Adipose tissue (tissue), 3 donors: ENCODE data around the gene HS1BP3. TPM values are rescaled to one million over a fixed set of nuclear protein-coding genes. Genes with fewer than 3 reads are reported as not detected.
A peak's percentile ranks its signal among the peaks of the same experiment; 100 is the strongest.

Experiments used
- H3K27ac ChIP-seq: one replicate; pipeline ENCODE4 v1.5.1; 2013; ENCODE audit warnings: low read depth, low read length
- WGBS, 3 donors: extraction: QIAGEN DNeasy Blood & Tissue Kit; methylation state at CpG; one replicate each; pipeline ENCODE4 v1.1.7; 2013; 5-methylcytosine and 5-hydroxymethylcytosine counted together
- polyA plus RNA-seq, 3 donors: library from polyadenylated mRNA; stranded (reverse); fragments of 200-250 nt; gene quantifications; one replicate each; pipeline ENCODE4 v1.2.3, GENCODE V29; 2013
- donor health status: healthy with polysubstance abuse.
- donor health status: Bipolar disorder and iron deficiency.
- donor health status: healthy.

The HS1BP3 gene
- polyA plus RNA-seq, 3 donors, result 11.9 to 25.1 (median 14.8) TPM

DNA sequence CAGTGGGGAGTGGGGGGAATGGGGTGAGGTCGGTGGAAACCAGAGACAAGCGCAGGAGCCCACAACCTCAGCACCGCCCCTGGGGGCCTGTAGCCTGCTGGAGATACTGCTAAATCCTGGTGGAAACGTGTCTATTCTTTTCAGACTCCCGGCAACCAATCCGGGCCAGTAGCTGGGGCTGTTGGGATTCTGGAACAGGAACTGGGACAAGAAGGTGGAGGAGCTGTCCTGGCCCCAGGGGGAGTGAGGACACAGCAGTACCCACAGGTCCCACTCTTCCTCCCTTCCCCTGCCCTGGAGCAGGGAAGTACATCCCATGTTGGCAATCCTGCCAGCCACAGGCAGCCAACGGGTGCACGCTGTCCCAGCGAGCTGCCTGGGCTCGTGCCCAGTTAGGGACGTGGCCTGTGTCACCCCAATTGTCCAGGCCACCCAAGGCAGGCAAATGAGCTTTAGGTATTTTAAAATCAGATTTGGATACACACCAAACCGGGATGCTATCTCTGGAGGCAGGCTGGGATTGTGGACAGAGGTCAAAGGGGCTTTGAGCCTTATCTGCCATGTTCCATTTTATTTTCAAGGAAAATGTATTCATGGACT, 51.8 kb downstream of the HS1BP3 start:
- H3K27ac ChIP-seq, result no peak overlapping the region
- WGBS, 3 donors, result 50 to 69% (median 67%) methylated on average over 12 of the region's 12 CpGs

DNA sequence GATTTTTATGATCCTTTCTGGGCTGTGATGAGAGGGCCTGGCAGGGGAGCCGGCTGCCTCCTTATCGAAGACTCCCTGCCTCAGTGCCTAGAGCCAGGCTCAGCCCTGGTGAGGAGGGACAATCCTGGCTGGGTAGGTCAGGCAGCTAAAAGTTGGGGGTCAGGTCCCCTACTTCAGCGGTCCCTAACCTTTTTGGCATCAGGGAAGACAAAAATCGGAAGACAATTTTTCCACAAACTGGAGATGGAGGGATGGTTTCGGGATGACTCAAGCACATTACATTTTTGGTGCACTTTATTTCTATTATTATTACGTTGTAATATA, 53.1 kb downstream of the HS1BP3 start:
- 73 to 91% (median 87%) methylated on average over 6 of the region's 6 CpGs for WGBS, 3 donors
- no peak overlapping the region for H3K27ac ChIP-seq

DNA sequence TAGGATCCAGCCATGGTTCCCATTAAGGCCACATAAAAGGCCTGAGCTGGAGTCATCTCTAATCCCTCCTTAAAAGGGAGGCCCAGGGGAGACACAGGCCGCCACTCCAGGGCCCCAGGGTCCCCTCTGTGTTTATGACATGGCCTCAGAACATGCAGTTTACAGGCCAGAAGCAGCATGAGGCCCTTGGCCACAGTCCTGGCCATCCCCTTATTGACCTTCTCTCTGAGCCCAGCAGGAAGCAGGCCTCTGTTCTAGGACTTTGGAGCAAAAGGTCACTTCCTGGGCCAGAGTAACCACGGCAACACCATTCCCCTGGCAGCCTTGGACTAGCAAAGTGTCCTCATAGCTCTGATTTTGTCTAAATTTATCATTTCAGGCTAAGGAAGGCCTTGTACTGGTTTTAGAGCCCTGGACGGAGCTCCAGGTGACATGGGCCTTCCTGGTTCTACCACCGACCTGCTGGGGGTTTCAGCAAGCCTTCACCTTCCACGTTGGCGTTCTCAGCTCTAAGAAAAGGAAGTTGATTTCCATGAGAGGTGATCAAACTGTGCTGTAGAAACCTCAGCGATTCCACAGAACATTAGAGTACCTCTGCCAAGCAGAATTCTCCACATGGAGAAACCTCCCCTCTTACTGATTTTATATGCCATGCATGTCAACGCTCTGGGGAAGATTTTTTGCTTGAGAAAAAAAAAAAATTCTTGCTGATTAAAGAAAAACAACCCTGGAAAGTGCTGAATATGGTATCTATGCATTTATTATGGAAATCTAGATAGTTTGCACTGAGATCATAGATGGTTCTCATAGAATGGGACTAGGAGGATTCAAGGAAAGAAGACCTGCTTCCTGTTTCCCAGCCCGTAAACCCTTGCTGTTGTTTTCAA, 53.7 kb downstream of the HS1BP3 start:
- H3K27ac ChIP-seq, result peak overlapping the region; percentile 19
- 38 to 64% (median 50%) methylated on average over 9 of the region's 9 CpGs for WGBS, 3 donors

DNA sequence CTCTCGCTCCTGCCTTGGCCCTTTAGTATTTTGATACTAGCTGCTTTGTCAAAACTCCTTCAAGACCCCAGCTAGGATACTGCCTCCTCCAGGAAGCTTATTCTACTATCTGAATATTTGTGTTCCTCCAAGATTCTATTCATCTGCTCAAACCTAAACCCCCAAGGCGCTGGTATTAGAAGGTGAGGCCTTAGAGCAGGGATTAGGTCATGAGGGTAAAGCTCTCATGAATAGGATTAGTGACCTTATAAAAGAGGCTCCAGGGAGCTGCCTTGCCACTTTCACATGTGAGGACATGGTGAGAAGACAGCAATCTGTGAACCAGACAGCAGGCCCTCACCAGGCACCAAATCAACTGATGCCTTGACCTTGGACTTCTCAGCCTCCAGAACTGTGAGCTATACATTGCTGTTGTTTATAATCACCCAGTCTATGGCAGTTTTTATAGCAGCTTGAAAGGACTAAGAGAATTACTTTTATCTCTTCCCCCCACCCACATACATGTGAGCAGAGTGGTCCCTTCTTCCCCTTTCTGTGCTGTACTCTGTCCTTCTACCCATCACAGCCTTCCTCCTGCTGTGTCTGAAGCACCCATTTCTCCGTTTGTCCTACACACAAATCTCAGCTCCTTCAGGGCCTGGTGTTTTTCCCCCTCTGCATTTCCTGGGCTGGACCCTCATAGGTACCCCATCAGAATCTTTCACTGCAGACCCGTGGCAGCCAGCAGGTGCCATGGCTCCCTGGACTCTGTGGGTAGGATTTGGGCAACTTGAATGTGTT, 54.5 kb downstream of the HS1BP3 start:
- WGBS, 3 donors, result 79 to 91% (median 86%) methylated on average over 4 of the region's 4 CpGs
- H3K27ac ChIP-seq, result peak overlapping the region; percentile 19

DNA sequence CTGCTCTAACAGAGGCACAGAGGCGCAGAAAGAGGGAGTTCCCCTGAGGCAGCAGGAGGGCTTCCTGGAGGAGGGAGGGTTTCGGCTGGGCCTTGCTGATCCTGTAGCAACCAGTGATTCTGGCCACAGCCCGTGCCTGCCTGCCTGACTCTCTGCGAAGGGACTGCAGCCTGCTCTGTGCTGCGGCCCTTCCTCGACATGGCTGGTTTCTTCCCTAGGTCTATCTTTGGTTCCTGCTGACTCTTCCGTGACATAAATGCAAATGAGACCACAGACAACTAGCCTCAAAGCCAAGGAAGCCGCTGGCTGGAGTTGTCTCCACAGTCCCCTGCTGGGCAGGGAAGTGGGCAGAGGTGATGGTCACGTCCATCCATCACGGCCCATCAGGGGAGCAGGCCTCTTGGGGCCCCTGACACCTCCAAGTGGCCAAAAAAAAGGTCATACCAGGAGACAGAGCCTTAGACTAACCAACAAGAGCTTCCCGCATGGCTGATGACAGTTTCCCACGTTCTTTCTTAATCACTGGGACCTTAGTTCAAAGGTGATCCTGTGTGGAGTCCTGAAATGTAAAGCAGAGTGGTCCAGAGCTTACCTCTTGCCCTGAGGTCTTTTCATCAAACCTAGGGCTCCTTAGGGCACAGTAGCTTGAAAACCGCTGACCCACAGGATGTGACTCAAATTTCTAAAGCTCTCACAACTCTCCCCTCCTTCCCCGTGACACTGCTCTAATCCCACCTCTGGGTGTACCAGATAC, 55.3 kb downstream of the HS1BP3 start:
- WGBS, 3 donors, result 62 to 84% (median 63%) methylated on average over 13 to 14 of the region's 14 CpGs
- peak overlapping the region; percentile 19 for H3K27ac ChIP-seq

DNA sequence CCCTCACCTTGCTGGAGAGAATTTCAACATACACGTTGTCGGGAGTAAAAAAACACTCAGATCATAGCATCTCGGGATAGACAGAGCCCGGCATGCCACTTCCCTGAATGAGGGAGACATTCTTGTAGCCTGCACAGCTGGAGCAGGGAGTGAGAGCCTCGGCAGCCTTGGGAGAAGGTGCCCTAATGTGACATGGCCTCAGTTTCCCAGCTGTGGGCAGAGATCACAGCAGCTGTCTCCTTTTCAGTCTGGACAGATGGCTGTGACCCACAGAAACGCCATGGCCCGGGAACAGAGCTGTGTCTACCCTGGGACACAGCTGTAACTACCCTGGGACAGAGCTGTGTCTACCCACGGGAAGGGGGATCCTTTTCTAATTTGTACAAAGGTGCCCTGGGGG, 55.9 kb downstream of the HS1BP3 start:
- 82 to 89% (median 85%) methylated on average over 8 of the region's 8 CpGs for WGBS, 3 donors
- no peak overlapping the region for H3K27ac ChIP-seq

DNA sequence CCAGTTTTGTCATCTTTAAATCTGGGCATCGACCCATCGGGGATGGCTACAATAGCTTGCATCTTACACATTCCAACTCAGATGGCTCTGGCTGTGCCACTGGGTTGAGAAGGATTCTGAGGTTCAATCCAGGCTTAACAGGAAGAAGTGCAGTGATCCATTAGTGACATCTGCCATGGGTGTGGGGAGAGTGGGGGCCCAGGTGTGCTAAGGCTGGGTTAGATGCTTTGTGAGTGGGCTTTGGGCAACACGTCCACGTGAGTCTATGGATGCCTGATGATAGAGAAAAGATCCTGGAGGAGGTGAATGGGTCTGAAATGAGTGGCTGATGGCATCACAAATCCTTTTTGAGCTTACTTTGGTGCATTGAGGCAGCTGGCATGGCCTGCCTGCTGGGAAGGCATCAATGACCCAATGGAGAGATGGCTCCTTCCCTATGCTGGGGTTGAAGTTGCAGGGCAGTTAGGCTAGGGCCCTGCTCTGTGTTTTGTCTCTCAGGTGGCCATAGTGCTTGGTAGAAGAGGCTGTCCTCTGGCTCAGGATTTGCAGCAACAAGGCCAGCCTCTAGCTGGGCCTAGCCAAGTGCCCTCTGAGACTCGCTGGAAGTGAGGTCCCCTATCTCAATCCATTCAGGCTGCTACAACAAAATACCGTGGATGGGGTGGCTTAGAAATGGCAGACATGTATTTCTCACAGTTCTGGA, 56.7 kb downstream of the HS1BP3 start:
- WGBS, 3 donors, result 79 to 95% (median 81%) methylated on average over 6 of the region's 6 CpGs
- H3K27ac ChIP-seq, result no peak overlapping the region

DNA sequence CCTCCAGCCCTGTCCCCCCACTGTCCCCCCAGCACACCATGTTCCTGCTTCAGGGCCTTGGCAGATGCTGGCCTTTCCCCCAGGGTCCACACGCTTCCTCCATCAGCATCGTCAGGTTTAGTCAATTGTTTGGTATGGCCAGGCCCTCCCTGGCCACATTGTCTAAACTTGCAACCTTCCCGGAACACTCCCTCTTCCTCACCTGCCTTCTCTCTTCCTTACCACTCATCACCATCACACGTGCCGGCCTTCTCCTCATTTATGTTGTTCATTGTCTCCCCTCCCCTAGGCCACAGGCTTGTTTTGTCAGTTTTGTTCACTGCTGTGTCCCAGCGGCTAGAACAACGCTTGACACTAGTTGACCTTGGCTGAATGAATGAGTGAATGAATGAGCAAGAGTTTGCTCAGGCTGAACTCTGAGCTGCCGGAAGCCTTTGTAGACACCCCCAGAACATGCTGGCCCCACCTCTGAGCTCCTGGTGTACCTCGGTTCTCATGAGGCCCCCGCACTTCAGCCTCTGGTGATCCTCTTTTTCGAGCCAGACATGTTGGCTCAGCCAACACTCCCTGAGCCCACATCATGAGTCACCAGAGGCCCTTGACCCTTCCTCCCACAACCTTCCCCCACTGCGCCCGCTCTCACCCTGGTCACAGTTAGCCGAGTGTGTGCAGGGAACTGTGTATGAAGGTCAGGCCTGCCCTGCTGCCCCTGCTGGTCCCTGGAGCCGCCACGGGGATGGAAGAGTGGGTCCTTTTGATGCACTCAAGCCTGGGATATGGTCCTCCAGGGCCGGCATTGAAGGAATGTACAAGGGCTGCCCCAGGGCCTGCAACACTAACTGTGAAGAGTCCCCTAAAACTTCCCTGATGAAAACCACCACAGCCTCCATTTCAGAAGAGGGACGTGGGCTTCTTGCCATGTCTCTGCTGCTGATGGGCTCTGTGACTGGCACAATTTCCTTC, 57.5 kb downstream of the HS1BP3 start:
- H3K27ac ChIP-seq, result peak overlapping the region; percentile 51
- WGBS, 3 donors, result 60 to 84% (median 65%) methylated on average over 17 to 18 of the region's 18 CpGs

DNA sequence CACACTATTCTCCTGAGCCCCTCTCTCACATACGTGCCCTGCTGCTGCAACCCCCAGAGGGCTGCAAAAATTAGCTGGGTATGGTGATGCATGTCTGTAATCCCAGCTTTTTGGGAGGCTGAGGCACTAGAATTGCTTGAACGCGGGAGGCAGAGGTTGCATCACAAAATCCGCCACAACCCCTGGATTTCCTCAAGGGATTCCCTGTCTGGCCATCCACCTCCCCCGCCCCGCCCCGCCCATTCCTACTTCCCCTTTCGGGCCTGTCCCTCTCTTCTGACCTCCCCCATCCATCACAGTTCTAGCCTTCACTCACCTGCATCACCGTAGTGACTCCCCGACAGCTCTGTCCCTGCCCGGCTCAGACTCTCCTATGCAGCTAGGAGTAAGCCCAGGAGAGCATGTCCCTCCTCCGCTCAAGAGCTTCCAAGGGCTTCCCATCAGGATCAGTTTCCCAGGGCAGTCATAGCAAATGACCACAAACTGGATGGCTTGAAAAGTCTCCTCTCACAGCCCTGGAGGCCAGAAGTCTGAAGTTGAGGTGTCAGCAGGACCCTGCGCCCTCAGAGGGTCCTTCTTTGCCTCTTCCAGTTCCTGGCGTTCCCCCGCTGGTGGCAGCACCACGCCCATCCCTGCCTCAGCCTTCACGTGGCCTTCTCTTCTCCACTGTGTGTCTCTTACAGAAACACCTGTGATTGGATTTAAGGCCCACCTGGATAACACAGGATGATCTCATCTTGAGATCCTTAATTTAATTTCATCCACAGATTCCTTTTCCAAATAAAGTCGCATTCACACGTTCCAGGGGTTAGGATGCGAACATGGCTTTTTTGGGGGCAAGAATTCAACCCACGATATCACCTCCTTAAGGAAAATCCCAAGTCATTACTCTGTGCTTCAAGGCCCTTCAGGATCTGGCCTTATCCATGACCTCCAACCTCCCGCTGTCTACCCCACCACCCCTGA, 58.5 kb downstream of the HS1BP3 start:
- WGBS, 3 donors, result 83 to 88% (median 86%) methylated on average over 22 of the region's 22 CpGs
- H3K27ac ChIP-seq, result no peak overlapping the region

DNA sequence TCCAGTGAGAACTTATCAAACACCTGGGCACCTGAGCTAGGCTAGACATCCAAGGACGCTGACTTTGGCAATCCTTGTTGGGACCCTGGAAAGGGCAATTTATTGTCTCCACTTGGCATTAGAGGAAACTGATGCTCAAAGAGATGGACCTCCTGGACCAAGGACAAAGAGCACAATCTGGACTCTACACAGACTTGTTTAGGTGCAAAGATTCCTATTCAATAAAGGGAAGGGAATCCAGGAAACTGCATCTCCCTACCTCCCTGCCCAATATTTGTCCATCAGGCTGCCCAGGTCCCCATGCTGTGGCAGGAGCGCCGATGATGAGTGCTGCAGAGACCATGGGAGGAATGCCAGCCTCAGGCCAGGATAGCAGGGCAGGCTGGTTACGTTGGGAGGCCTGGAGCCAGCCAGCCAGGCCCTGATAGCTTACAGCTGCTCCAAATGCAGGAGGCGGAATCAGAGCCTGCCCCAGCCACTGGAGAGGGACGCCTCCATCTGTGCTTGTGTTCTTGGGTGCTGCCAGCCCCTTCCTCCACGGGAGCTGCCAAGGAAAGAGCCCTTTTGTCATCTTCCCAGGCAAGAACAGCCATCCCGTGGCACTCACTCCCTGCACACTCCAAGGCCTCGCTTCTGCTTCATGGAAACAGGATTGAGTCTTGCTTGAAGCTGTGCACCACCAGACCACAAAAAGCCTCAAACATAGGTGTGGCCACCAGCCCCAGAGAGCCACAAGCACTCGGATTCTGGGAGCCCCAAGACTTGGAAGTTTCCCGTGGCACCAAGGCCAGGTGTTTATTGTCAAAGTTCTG, 60.0 kb downstream of the HS1BP3 start:
- WGBS, 3 donors, result 79 to 84% (median 83%) methylated on average over 11 of the region's 11 CpGs
- no peak overlapping the region for H3K27ac ChIP-seq

DNA sequence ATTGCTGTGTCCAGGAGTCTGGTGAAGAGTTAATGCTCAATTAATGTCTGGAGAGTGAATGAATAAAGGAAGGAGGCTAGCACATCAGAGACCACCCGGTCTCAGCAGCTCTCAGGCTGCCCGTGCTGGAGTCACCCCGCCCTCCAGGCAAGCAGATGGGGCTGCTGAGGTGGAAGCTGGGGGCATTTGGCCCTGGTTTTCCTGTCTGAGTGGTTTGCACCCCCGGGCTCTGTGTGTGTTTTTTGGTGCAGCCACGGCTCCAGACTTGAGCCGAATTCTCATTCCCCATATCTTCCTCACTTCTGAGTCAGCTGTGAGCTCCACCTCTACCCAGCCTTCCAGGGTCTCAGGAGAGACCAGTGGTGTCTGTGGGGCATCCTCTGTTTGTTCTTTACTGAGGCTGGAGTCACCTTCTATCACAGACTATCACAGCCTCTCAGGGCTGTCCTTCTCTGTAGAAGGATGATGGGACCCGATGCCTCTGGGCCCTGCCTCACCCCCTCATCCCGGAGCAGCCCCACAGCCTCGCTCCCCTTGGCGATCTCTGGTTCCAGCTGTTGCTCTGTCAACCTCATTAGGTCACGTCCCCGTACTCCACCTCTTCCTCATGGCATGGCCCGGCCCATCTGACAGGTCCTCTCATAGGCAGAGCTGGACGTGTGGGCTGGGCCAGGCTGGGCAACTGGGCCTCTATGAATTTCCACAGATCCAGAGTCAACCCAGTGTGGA, 60.8 kb downstream of the HS1BP3 start:
- 79 to 83% (median 82%) methylated on average over 14 of the region's 14 CpGs for WGBS, 3 donors
- no peak overlapping the region for H3K27ac ChIP-seq

DNA sequence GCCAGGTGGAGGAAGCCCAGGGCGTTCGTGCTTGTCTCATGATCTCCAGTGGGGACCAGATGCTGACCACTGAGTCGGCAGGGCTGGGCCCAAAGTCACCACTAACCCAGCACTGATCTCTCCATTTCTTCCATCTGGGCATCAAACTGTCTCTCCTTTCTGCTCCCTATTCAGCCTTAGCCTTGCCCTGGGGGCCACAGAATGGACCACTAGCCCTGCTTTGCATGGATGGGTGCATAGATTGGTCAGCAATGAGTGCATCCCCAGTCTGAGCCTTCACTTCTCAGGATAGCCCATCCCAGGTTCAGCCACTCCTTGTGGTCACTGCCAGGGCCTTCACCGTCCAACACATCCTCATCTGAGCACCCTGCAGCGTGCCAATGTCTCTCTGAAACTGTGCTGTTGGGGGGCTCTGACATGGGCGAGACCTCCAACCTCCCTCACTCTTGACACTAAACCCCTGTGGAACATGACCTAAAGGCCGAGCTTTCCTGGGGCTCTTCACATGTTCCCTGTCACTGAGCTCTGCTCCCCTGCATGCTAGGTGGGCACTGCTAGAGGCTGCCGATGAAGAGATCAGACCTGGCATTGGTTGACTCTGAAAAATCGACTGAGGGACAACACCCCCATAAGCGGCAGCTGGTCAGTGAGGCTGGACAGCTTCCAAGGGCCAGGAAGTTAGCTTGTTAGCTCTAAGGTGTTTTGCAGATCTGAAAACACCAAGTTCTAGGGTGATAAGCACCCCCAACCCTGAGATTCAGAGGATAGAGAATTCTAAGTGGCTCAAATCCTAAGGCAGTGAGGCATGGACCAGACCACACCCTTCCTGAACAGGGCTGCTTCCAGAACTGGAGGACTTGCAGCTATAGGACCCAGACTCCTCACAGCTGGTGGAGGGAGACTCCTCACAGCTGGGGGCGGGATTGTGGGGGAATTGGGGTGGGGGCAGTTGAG, 61.7 kb downstream of the HS1BP3 start:
- WGBS, 3 donors, result 75 to 84% (median 80%) methylated on average over 11 of the region's 11 CpGs
- H3K27ac ChIP-seq, result no peak overlapping the region

DNA sequence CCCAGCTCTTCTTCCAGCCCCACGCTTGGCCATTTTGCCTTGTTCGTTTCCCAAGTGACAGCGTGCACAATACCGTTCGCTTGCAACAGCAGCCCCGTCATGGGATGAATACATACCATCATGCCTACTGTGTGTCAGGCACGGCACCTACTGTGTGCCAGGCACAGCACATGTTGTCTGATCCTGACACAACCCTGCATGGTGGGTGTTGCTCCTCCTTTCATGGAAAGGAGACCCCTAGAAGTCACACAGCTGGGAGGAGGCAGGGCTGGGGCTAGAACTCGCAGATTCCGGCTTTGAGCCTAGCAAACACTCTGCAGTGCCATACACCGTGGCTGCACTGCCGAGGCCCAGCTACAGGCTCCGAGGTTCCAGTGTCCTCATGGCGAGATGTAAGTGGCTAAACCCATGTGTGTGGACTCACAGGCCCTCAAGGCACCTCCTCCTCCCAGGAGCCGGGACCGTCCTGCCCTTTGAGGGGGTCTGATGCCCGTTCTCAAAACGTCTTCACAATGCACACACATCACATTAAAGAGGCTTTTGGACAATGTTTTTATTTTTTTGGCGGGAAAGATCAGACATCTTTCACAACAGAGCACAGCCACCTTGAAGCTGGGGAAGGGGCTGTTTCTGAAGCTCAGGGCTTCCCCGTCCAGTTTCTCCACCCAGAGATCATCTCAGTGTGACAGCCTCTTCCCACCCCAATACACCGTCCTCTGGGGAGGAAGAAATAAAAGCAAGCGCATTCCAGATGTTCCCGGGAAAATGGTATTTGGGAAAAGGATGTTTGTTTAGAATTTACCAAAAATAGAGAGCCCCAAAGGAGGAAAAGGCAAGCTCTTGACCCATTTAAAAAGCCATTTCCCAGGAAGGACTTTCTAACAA, 64.9 kb downstream of the HS1BP3 start:
- no peak overlapping the region for H3K27ac ChIP-seq
- 71 to 80% (median 79%) methylated on average over 22 of the region's 22 CpGs for WGBS, 3 donors
